Lower leg skin (tissue), 4 donors: ENCODE results near the gene SMAP2. TPM values are rescaled to one million over a fixed set of nuclear protein-coding genes. Genes with fewer than 3 reads are reported as not detected.

ENCODE experiments used
- DNase-seq, 2 donors: peaks; one replicate each; pipeline ENCODE4 v3.0.0-alpha.2; 2019; ENCODE audit warnings: low spot score in 2 of 2
- H3K4me3 ChIP-seq: fragments of 200-600 bp; sonication (generic); 2 replicates; pipeline ENCODE4 v1.5.1; 2017; ENCODE audit warnings: mild to moderate bottlenecking, low read depth; ENCODE audit not compliant: poor library complexity, severe bottlenecking
- POLR2A ChIP-seq, 2 donors: fragments of 450-650 bp; IDR thresholded peaks; one replicate each; pipeline ENCODE4 v1.6.1; 2016 to 2017; ENCODE audit warnings: antibody characterized with exemption in 2 of 2, mild to moderate bottlenecking in 1 of 2, moderate library complexity in 1 of 2
- WGBS, 2 donors: methylation state at CpG; one replicate each; pipeline ENCODE4 v1.1.5; 2018; 5-methylcytosine and 5-hydroxymethylcytosine counted together
- intact Hi-C: fragments of 100-400 bp; cut with DNase I; formaldehyde crosslinking; loops from one replicate; pipeline ENCODE4 v1.15.0; 2023; ENCODE audit warnings: low total_unique reads
- total RNA-seq, 4 donors: library from RNA; depleted of rRNA; stranded (reverse); fragments of >200 nt; gene quantifications; one replicate each; pipeline ENCODE4 v1.1.0, GENCODE V29; 2016
- TF ChIP-seq, protein P1 (sequence below), 3 donors: fragments of 450-650 bp; IDR thresholded peaks; one replicate each; pipeline ENCODE4 v1.5.1; 2016; ENCODE audit warnings: antibody characterized with exemption in 3 of 3, mild to moderate bottlenecking in 3 of 3, moderate library complexity in 2 of 3

Gene SMAP2
- total RNA-seq, 4 donors from 2014 or later: 34.2 to 69.5 (median 43.7) TPM

DNA sequence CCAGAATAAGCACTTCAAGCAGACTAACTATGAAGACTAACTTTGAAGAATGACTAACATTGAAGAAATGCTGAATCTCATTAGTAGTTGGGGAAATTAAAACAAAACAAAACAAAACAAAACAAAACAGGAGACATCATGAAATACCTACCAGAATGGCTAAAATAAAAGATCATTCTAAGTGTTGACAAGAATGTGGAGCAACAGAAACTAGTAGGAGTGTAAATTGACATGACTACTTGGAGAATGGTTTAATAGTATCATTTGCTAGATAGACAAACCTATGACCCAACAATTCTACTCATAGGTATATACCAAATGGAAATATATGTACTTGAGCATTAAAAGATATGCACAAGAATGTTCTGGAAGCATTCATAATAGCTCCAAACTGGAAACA is 57.9 kb downstream of the SMAP2 start:
- TF ChIP-seq, protein P1, sequence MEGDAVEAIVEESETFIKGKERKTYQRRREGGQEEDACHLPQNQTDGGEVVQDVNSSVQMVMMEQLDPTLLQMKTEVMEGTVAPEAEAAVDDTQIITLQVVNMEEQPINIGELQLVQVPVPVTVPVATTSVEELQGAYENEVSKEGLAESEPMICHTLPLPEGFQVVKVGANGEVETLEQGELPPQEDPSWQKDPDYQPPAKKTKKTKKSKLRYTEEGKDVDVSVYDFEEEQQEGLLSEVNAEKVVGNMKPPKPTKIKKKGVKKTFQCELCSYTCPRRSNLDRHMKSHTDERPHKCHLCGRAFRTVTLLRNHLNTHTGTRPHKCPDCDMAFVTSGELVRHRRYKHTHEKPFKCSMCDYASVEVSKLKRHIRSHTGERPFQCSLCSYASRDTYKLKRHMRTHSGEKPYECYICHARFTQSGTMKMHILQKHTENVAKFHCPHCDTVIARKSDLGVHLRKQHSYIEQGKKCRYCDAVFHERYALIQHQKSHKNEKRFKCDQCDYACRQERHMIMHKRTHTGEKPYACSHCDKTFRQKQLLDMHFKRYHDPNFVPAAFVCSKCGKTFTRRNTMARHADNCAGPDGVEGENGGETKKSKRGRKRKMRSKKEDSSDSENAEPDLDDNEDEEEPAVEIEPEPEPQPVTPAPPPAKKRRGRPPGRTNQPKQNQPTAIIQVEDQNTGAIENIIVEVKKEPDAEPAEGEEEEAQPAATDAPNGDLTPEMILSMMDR (IDR thresholded peaks at IDR 0.05): no peak
- no peak for TF ChIP-seq POLR2A (IDR thresholded peaks at IDR 0.05)
- intact Hi-C loops: no loop called here
- DNase-seq: no peak

DNA sequence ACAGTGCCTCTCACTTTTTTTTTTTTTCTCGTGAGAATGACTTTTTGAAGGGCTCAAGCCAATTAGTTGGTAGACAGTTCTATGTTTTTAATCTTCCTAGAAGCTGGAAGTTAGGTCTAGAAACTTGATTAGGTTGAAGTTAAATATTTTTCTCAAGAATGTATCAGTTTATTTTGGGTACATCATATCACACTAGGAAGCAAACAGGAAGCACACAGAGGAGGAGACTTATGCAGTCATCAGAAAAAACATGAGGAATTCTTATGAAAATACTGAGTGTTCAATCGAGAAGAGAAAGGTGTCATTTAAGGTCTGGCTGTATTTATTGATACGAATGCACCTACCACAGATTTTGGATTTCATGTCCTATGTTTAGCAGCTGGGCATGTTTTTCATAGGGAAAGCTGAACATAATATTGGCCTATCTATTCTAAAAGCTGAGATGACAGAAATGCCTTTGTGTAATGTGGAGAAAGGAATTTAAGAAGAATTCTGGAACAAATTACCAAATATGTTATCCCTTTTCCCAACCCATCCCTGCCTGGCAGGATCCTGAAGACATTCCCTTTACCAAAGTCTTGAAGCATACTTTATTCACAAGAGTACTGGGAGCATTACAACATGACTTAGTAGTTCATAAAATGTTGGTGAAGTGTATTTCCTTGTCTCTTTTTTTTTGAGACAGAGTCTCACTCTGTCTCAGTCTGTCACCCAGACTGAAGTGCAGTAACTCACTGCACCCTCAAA is 59.3 kb downstream of the SMAP2 start:
- no peak overlapping the region for H3K4me3 ChIP-seq
- WGBS, 2 donors: 62 to 63% methylated on average over 3 of the region's 3 CpGs
- intact Hi-C loops: no loop called here
- TF ChIP-seq, protein P1 (IDR thresholded peaks at IDR 0.05): no peak
- no peak for TF ChIP-seq POLR2A (IDR thresholded peaks at IDR 0.05)
- DNase-seq: no peak

More for the DNA sequence above, 57.9 kb downstream of the SMAP2 start:
- no peak overlapping the region for H3K4me3 ChIP-seq

DNA sequence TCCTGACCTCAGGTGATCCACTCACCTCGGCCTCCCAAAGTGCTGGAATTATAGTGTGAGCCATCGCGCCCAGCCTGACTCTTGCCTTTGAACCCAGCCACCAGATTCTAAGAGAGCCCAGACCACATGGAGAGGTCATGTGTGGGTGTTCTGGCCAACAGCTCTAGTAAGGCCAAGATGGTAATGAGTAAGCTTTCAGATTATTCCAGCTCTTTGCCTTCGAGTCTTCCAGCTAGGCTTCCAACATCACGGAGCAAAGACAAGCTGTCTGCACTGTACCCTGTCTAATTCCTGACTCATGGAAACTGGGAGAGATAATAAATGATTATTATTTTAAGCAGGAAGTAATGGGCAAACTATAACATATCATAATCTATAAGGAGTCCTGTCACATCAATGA is 61.9 kb downstream of the SMAP2 start:
- no peak for TF ChIP-seq POLR2A (IDR thresholded peaks at IDR 0.05)
- intact Hi-C loops: no loop called here
- 82 to 90% methylated on average over 5 of the region's 5 CpGs for WGBS, 2 donors
- no peak overlapping the region for H3K4me3 ChIP-seq
- DNase-seq: no peak

DNA sequence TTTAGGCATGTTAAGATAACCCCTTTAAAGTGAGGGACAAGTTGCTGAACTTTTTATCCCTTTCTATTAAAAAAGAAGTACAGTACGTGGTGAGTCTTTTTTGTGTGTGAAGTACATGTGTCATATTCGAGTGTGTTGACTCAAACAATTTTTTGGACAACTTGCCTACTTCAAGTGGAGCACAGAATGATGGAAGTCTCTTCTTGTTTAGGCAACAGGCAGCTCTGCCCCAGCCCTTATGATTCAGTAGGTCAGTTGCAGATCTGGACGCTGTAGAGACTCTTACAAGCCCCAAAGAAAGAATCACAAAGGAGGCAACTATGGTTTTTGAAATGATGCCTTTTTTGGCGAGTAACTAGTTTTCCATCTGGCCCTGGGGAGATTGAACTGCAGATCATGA is 62.3 kb downstream of the SMAP2 start:
- H3K4me3 ChIP-seq: no peak overlapping the region
- 77 to 90% methylated on average over 4 of the region's 4 CpGs for WGBS, 2 donors
- DNase-seq: no peak
- TF ChIP-seq POLR2A (IDR thresholded peaks at IDR 0.05): no peak
- TF ChIP-seq, protein P1 (IDR thresholded peaks at IDR 0.05): no peak
- intact Hi-C loops: no loop called here

DNA sequence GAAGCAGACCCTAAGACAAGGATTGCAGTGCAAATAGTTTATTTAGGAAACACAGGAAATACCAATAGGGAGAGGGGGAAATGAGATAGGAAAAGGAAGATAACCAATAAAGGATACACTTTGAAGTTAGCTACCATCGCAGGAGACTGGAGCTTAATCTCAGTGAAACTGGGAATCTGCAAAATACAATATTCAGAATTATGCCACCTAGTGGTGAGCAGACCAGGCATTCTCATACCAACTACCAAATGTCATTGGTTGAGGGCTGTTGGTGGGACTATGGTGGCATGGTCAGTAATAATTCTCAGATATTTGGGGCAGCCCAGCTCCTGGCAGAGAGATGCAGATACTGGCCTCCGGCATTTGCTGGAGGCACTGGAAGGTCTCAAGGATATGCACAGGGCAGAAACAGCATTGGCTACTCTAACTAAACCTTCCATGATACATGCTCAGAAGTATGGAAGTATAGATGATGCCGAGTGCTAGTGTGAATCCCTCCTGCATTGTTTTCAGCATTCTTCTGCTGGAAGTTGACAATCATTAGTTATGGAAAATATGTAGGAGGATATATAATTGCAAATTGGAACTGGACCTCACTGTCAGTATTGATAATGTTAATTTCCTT is 65.0 kb downstream of the SMAP2 start:
- 60 to 78% methylated on average over 3 of the region's 3 CpGs for WGBS, 2 donors
- TF ChIP-seq, protein P1 (IDR thresholded peaks at IDR 0.05): no peak
- TF ChIP-seq POLR2A (IDR thresholded peaks at IDR 0.05): no peak
- no peak overlapping the region for H3K4me3 ChIP-seq
- intact Hi-C loops: no loop called here
- DNase-seq: no peak

DNA sequence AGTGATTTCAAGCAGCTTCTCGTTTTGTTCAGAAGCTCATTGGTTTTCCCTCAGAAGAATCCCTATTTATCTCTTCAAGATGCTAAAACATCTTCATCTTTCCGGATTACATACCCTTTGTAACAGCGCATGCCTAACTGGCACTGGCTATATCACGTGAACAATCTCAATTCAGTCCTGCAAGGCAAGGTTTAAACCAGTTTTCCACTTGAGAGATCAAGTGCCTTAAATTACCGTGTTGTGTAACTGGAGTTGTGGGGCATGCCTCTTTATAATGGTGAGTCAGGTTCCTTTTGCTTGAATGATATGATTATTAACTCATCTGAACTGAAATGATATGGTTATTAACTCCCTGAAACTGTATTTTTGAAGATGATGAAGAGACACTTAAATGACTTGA is 65.7 kb downstream of the SMAP2 start:
- H3K4me3 ChIP-seq: no peak overlapping the region
- no peak for DNase-seq
- WGBS, 2 donors: 77 to 88% methylated on average over 5 of the region's 5 CpGs
- TF ChIP-seq, protein P1 (IDR thresholded peaks at IDR 0.05): no peak
- no peak for TF ChIP-seq POLR2A (IDR thresholded peaks at IDR 0.05)
- intact Hi-C loops: no loop called here
